ENCODE data around the gene PECR.

Gene PECR

DNA sequence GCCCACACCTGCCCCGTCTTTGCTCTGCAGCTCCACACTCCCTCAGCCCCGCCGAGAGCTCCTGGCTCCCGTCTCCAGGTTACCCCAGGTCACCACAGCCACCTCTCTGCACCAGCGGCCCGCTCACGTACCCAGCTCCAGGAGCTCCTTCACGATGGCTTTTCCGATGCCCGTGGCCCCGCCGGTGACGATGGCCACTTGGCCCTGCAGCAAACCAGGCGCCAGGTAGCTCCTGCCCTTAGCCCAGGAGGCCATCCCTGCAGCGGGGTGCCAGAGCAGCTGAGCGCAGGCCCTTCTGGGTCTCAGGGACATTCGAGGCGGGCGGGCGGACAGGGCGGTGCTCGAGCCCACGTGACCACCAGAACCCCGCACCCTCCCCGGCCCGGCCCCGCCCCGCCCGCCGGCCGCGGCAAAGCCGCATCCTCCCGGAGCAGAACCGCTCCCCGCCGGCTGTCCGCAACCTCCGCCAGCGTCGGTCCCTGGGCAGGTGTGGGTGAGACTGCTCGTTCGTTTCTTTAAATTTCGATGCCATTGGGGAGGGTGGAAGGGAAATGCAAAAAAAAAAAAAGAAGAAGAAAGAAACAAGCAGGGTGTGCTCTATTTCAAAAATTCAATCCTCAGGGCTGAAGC lies at the start of gene PECR, which contains the start of gene TMEM169:
Gene PECR, minus strand, starts transcription at position 323 of the 630 bp plus-strand sequence. Its CDS starts 68 bp downstream, at position 255.
Gene TMEM169, plus strand, starts transcription at position 433 of the 630 bp plus-strand sequence. CDS start 14,045 bp downstream, outside the sequence.
- no peak for FAIRE-seq

DNA sequence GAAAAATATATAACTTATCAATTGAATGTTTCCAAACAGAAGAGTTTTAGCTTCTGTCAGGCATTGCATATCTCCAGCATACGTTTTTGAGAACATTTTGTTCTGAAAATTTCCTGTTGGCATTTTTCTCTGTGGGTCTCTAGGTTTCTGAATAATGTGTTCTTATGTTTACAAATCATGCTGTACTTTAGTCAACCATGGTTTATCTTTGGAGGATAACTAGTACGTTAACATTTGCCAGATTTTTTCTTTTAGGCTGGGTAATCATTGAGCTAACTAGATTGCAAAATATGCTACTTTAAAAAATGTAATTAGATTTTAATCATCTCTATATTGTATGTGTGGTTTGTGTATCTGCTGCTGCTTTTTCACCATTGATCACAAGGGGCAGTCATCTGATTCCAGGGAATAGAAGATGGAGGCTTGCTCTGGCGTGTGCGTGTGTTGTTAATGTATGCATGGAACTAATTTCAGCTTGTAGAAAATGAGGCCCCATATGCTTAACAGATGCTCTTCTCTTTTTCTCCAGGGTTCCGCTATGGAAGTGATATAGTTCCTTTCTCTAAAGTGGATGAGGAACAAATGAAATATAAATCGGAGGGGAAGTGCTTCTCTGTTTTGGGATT lies 48.9 kb upstream of the PECR start:
- FAIRE-seq, result no peak

DNA sequence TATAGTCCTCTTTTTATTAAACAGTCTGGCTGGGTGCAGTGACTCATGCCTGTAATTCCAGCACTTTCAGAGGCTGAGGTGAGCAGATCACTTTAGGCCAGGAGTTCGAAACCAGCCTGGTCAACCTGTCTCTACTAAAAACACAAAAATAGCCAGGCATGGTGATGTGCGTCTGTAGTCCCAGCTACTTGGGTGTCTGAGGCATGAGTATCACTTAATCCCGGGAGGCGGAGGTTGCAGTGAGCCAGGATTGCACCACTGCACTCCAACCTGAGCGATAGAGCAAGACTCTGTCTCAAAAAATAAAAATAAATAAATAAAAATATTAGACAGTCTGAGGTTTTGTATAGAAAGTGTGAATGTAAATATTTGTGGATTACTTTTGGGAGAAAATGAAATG lies 45.3 kb upstream of the PECR start:
- FAIRE-seq, result no peak

DNA sequence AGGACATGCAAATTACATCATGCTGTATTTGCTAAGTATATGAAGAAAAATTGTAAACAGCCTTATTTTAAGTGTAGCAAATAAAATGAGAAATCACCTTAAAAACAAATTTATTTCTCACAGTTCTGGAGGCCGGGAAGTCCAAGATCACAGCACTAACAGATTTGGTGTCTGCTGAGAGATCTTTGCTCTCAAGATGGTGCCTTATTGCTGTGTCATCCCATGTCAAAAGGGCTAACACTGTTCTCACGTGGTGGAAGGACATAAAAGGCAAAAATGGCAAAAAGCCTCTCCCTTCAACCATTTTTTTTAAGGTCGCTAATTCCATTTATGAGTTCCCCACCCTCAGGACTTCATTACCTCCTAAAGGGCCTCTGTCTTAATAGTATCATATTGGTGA lies 39.6 kb upstream of the PECR start:
- no peak for FAIRE-seq

DNA sequence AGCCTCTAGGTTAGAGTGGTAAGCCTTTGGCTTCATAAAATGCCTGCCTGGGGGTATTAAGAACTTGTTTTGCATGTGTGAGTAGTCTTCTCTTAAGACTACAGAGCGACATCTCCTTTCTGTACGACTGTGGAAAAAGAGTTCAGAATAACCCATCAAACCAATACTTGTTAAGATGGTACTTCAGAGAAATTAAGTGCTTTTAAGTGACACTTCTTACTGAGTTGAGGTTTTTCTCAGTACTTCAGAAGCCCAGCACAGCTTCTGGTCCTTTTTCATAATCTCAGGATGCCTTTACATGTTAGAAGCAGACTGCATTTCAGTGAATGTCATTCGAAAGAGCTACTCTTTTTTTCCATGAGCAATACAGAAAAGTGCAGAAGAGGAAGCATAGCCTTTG lies 38.4 kb upstream of the PECR start:
- FAIRE-seq, result no peak

DNA sequence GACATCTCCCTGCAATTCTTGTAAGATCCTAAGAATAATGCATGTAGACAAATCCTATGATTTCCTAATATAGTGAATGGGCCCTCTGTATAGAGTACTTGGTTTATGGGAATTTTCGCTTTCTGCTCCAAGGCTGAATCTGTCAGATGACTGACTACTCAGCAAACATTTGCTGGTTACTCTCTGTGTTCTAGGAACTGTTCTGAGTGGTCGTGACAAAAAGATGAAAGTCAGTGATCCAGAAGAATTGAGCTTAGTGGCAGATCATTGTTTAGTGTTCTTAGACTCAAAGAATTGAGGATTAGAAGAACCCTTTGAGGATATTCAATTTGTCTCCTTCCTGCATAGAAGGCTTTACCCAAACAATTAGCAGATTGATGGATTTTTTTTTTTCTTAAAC lies 37.5 kb upstream of the PECR start:
- FAIRE-seq, result no peak

DNA sequence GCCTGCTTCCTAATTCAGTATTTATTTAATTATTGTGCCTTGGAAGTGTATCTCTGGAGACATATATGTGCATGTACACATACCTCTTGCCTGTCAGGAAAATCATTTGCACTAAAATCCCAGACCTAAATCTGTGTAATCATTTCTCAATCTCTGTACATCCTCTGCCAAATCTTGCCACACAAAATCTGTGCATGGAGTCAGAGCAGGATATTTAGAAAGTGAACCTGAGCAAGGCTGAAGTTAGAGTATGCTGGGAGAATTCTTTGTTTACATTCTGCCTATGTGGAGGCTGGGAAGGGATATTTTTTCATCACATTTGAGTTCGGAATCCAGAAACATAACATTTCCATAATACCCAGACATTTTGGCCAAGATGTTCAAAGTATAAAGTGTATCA lies 36.9 kb upstream of the PECR start:
- FAIRE-seq, result no peak

DNA sequence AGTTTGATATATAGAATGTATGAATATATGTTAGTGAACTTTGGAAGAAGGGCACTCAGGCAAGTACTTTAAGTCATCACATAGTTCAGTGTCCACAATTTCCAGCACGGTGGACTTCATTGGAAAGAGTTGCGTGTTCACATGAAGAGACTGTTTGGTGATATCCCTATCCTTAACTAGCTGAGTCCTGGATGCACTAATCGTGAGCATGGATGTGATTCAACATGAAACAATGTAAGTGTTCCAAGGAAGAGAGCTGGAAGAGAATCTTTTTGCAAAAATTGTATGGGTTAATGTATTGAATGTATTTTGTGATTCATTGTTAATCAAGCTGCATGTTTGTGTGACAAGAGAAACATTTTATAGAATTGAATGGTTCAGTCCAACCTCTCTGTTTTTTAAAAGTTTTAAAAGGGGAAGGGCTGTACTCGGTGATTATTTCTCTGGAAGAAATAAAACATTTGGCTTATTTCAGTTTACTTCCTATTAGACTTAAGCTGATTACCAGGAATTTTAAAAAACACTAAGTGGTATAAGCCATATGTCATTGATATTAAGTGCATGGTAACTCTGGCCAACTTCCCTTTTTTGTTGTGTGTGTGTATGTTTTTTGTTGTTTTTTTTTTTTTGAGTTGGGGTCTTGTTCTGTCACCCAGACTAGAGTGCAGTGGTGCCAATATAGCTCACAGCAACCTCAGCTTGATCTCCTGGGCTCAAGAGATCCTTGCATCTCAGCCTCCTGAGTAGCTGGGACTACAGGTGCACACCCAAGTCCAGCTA lies 36.1 kb upstream of the PECR start:
- FAIRE-seq, result no peak

DNA sequence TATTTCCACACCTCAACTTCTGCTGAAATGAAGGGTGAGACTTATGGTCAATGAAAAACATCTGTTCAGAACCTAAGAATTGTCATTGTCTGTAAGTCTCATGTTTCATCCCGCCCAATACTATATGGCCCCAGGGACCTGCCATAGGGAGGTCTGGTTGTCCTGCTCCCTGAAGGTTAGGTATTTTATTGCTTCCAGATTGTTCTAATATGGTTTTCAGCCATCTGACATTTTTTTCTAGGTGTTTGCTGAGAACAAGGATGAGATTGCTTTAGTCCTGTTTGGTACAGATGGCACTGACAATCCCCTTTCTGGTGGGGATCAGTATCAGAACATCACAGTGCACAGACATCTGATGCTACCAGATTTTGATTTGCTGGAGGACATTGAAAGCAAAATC lies 34.8 kb upstream of the PECR start:
- FAIRE-seq, result no peak

DNA sequence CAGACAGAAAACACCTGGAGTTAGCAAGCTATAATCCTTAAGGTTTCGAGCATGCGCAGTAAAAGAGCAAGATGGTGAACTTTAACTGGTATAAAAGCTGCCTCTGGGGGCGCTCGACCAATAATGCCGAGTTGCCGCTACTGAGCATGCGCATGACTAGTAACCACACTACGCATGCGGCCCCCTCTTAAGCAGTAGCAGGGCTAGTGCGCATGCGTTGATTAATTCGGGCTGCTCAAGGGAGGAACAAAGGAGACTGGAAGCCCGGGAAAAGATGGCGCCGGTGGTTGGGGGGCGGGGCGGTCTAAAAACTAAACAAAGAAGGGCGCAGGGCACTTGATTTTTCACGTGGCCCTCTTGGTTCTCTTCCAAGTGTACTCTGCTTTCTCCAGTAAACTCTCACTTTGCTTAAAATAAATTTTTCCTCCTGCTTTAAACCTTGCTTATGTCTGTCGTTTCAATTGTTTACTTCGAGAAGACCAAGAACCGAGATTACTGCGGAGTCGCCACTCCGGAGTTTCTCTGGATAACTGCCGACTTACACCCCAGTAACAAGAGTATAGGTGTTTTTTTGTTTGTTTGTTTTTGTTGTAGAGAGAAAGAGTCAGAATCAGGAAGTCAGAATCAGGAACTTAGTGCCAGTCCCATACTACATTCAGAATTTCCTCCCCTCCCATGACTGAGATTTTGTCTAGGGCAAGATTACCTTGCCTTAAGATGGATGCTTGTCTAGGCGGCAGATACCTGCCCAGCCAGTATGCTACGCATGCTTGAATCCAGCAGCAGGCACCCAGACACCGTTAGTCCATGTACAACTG lies 33.3 kb upstream of the PECR start:
- peak; percentile 98 for FAIRE-seq

DNA sequence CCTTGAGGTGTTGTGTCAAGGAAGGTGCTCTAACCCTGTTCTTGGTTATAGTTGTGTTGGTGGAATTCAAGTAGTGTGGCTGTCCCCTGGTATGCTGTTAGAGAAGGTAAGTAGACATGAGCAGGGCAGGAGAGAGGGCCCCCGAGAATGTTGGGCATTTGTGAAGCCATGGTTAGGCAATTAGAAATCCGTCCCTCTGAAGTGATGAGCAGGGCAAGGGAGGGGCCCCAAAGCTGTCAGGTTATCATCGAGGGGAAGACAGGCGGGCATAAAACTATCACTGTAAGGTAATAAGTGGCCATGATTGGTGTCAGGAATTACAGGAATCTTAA lies 32.7 kb upstream of the PECR start:
- no peak for FAIRE-seq

DNA sequence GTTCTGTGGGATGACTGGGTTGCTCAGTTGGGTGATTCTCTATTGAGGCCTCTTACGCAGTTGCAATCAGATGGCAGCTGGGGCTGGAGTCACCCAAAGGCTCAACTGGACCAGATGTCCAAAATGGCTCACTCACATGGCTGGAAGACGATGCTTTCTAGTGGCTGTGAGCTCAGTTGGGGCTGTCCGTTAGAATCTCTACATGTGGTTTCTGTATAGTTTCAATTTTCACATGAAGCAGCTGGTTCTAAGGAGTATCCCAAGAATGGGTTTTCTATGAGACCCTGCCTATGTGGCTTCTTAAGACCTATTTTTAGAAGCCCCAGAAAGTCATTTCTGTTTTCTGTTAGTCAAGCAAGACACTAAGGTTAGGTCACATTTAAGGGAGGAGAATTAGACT lies 32.0 kb upstream of the PECR start:
- FAIRE-seq, result no peak

DNA sequence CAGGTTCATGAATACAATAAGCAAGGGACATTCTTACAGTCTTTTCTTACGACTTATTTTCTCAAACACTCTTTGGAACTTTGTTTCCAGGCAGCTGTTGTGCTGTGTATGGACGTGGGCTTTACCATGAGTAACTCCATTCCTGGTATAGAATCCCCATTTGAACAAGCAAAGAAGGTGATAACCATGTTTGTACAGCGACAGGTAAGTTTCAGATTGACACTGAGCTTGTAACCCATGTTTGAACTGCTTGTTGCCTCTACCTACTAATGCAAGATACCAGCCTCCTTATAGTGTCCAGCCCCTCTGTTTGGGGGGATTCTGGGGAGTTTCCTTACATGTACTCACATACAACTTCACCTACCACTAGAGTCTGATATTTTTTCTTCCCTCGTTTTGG lies 31.3 kb upstream of the PECR start:
- no peak for FAIRE-seq

DNA sequence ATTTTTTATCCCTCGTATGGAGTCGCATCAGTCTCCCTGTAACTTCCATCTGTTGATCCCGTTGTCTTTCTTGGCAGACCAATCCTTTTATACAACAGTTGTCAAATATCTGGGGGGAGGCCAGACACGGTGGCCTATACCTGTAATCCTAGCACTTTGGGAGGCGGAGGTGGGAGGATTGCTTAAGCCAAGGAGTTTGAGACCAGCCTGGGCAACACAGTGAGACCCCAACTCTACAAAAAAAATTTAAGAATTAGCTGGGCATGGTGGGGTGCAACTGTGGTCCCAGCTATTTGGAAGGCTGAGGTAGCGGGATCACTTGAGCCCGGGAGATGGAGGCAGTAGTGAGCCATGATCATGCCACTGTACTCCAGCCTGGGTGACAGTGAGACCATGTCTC lies 29.5 kb upstream of the PECR start:
- FAIRE-seq, result no peak

DNA sequence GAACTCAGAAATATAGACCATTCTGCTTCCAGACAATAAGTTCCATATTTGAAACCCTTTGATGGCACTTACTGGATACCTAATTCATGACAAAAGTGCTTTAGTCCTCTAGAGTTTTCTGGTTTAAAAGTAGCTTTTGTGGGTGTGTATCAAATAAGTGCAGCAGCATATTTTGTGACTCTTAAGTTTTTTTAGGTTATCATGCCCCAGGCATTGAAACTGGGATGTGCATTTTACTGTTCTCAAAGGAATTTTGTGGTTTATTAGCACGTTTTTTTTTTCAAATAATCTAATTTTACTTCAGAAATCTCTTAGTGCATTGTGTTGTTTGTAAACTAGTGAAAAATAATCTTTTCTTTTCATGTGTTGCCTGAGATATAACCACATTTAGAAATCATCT lies 29.0 kb upstream of the PECR start:
- FAIRE-seq, result no peak

DNA sequence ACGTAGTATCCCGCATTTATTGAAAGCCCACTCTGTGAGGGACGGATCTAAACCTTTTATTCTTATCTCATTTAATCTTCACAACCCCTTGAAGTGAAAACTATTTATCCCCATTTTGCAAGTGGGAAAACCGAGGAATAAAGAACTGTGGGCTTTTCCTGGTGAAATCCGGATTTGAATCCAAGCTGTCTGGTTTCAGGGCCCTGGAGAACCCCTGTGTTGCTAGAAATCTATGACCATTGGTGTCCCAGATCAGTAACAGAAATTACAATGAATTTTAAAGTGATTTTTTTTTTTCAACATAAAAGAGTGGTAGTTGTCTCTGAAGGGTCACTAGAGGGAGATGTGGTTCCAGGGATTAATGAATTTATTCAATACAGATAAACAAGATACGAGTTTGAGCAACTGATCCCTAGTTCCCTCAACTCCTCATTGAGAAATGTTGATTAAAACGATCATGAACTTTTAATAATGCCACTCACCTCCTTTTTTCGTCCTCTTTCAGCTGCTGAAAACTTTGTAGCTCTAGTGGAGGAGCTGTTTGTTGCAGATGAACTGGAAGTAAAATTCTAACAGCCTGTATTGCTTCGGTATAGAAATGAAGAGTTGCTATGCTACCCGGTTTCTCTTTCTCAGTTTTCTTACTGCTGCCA lies 28.5 kb upstream of the PECR start:
- peak; percentile 23 for FAIRE-seq

DNA sequence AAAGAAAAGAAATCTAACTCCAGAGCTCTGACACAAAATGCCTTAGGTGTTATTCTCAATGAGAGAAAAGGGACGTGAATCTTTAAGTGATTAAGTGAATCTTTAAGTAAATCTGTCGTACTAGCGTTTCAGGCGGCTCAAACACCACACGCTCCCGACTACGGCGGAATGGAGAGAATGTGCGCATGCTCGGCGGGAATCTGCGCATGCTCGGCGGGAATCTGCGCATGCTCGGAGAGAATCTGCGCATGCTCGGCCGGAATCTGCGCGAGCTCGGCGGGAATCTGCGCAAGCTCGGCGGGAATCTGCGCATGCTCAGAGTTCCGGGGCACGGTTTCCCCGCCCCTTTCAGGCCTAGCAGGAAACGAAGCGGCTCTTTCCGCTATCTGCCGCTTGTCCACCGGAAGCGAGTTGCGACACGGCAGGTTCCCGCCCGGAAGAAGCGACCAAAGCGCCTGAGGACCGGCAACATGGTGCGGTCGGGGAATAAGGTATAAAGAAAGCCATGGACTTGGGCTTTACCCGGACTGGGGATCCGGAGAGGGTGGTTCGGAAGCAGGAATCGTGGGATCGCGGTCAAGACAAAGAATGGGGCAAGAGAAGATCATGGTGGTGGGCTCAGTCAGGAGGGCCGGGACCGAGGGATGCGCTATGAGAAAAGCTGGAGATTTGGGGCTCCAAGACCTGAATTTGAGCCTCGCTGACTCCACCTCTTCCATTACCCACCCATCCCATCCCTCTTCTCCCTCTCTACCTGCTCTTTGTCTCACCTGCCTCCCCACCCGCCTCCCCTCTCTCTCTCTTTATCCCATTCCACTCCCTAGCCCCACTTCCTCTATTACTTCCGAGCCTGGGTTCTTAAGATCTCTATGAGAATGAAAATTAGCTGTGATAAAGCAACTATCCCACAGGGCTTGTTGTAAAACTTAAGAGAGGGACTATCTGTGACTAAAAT lies 27.6 kb upstream of the PECR start, which contains the start of gene XRCC5:
Gene XRCC5, plus strand, starts transcription at position 382 of the 955 bp plus-strand sequence. Its CDS starts 89 bp downstream, at position 471.
- FAIRE-seq, result peak; percentile 95

DNA sequence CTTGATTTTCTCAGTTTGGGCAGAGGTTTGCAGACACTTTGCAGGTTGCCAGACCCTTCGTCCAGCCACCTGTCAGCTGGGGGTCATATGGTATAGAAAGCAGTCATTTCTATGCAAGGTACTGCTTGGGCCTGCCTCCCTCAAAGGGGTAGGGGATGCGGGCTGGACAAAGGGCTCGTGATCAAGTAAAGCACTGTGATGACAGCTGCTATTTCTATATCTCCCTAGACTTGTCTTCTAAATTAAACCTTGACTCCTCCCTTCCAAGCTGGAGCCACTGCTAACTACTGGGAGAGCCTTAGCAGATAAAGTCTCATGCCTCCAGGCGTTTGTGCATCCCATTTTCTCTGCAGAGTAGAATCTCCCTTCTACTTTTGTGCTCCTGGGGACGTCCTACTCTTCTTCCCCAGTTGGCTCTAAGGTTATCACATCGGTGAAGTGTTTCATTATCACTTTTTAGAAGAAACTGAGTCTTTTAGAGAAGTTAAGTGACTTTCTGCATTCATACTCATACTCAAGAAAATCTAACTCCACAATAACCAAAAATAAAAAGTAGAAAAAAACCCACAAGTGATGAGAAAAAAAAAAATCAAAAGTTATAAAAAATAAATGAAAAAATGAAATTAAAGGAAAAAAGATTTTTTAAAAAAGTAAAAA lies 26.8 kb upstream of the PECR start:
- no peak for FAIRE-seq

DNA sequence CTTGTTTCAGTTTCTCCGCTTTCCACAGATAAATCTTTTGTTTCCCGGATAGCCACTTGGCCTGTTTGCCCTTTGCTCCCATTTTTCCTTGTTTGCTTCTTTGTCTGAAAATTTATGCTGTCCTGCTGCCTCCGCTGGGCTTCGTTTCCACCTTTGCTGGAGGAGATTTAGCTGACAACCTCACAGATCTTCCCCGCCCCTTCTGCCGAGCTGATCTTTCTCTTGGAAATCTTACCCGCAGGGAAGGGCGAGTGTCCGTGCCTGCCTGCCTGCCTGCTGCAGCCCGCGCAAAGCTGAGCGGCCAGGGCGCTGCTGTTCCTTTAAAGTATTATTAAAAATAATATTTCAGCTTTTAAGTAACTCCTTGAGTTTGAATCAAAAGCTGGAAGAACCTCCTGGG lies 26.2 kb upstream of the PECR start:
- FAIRE-seq, result no peak

DNA sequence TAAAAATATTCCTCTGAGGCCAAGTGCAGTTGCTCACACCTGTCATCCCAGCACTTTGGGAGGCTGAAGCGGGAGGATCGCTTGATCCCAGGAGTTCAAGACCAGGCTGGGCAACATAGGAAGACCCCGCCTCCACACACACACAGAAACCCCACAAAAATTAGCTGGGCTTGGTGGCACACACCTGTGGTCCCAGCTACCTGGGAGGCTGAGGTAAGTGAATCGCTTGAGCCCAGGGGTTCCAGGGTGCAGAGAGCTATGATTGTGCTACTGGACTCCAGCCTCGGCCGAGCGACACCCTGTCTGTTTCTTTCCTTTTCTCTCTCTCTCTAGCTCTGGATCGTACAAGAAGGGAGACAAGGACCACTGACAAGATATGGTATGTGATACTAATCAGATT lies 25.7 kb upstream of the PECR start:
- no peak for FAIRE-seq

DNA sequence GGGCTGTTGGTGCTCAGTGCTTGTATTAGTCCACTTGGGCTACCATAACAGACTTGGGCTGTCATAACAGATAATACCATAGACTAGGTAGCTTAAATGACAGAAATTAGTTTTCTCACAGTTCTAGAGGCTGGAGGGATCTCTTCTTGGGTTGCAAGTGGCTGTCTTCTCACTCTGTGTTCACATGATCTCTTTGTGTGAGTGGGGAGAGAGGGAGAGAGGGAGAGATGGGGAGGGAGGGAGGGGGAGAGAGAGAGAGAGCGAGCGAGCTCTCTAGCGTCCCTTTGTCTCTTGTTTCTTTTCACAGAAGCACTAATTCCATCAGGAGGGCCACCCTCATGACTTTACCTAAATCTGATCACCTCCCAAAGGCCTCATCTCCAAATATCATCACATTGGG lies 23.1 kb upstream of the PECR start:
- FAIRE-seq, result no peak
